Measurements from ENCODE around the gene RDX. TPM values are rescaled to one million over a fixed set of nuclear protein-coding genes. Genes with fewer than 3 reads are reported as not detected.

The RDX gene
- total and polyA plus RNA-seq, 2 of the 13 experiments (the other 11 are each of a cell fraction or from before 2014, with no cell fraction given): 20.7 to 63.1 TPM

GRCh38 chr11:110296226-110297075 is at the start of gene RDX (continued):
- no peak for TF ChIP-seq ATF6 (CRISPR knock-in tag; conservative IDR thresholded peaks at IDR 0.05)
- no peak for TF ChIP-seq TBX3 (IDR thresholded peaks at IDR 0.05; ENCODE audit: borderline replicate concordance)
- no peak for TF ChIP-seq THYN1 (CRISPR knock-in tag; IDR thresholded peaks at IDR 0.05; ENCODE audit: borderline replicate concordance, low read depth)
- no peak for TF ChIP-seq ZNF646 (CRISPR knock-in tag; IDR thresholded peaks at IDR 0.05)
- TF ChIP-seq ZNF83 (CRISPR knock-in tag; IDR thresholded peaks at IDR 0.05; ENCODE audit: borderline replicate concordance): no peak
- TF ChIP-seq HMGA1 (CRISPR knock-in tag; conservative IDR thresholded peaks at IDR 0.05): no peak
- TF ChIP-seq HHEX (CRISPR knock-in tag; IDR thresholded peaks at IDR 0.05): no peak
- TF ChIP-seq CREB3 (CRISPR knock-in tag; IDR thresholded peaks at IDR 0.05): no peak; the same call in 1 of the 2 replicates
- no peak for TF ChIP-seq PLSCR1 (CRISPR knock-in tag; IDR thresholded peaks at IDR 0.05; ENCODE audit: borderline replicate concordance)
- TF ChIP-seq NBN (conservative IDR thresholded peaks at IDR 0.05): no peak
- no peak for TF ChIP-seq ZNF143 (CRISPR knock-in tag; IDR thresholded peaks at IDR 0.05)
- no peak for TF ChIP-seq ZNF317 (CRISPR knock-in tag; IDR thresholded peaks at IDR 0.05)
- no peak for TF ChIP-seq DNMT3B (CRISPR knock-in tag; conservative IDR thresholded peaks at IDR 0.05)
- TF ChIP-seq ARID3A (IDR thresholded peaks at IDR 0.05; ENCODE audit: low read depth, low read length): no peak

Measured in HepG2 (cell line).